ENCODE results near the gene RHOH.

Gene RHOH

GRCh38 chr4:40152637-40153036, 44.2 kb upstream of the RHOH start:
- no peak for TF ChIP-seq EZH2phosphoT487 (IDR thresholded peaks at IDR 0.05; ENCODE audit: borderline replicate concordance, low read length)
- Histone ChIP-seq H3K36me3 (ENCODE audit: control insufficient read depth, low read length) (peaks cover 21% of the 10 kb centered on the region), H3F3A (ENCODE audit: control insufficient read depth, insufficient read depth) (peaks cover 35% of the 10 kb centered on the region), H3K27me3 (ENCODE audit: control insufficient read depth, low read length) (no peaks in the 10 kb centered on the region), H3K4me1 (ENCODE audit: control insufficient read depth, low read length) (peaks cover 67% of the 10 kb centered on the region), H3K4me3 (ENCODE audit: low read length) (peak overlapping the region; percentile 60), H3K27ac (ENCODE audit: low read depth, low read length) (peak overlapping the region; percentile 96), H3K4me2 (ENCODE audit: low read length) (peak overlapping the region; percentile 77), H4K20me1 (ENCODE audit: control insufficient read depth, insufficient read depth, low read depth, low read length) (no peaks in the 10 kb centered on the region), H3K9me2 (replicated peaks; ENCODE audit: control insufficient read depth, low read length) (no peaks in the 10 kb centered on the region), H3K9me3 (ENCODE audit: control insufficient read depth, insufficient read depth, low read length) (peaks cover 5% of the 10 kb centered on the region; the same call in 1 of the 2 replicates), H3K79me2 (ENCODE audit: control insufficient read depth, low read length) (peaks cover 55% of the 10 kb centered on the region)

- H3K79me2 ChIP-seq (ENCODE audit: control insufficient read depth, low read length), result peaks cover 34% of the 10 kb centered on the region
- H4K20me1 ChIP-seq (ENCODE audit: control insufficient read depth, insufficient read depth, low read depth, low read length), result no peaks in the 10 kb centered on the region
- peaks cover 9% of the 10 kb centered on the region for H3F3A ChIP-seq (ENCODE audit: control insufficient read depth, insufficient read depth)
- TF ChIP-seq EZH2phosphoT487 (IDR thresholded peaks at IDR 0.05; ENCODE audit: borderline replicate concordance, low read length) (no peak), CTCF (IDR thresholded peaks at IDR 0.05; ENCODE audit: low read depth, low read length, poor library complexity, severe bottlenecking) (no peak)
- no peak overlapping the region for H3K4me3 ChIP-seq (ENCODE audit: low read length)
- no peaks in the 10 kb centered on the region for H3K9me2 ChIP-seq (replicated peaks; ENCODE audit: control insufficient read depth, low read length)
- H3K4me2 ChIP-seq (ENCODE audit: low read length), result no peak overlapping the region
- no peaks in the 10 kb centered on the region for H3K9me3 ChIP-seq (ENCODE audit: control insufficient read depth, insufficient read depth, low read length)
- peaks cover 38% of the 10 kb centered on the region for H3K4me1 ChIP-seq (ENCODE audit: control insufficient read depth, low read length)
- peaks cover 24% of the 10 kb centered on the region for H3K36me3 ChIP-seq (ENCODE audit: control insufficient read depth, low read length)
- no peak overlapping the region for H3K27ac ChIP-seq (ENCODE audit: low read depth, low read length)
- H3K27me3 ChIP-seq (ENCODE audit: control insufficient read depth, low read length), result no peaks in the 10 kb centered on the region
Measured at GRCh38 chr4:40157436-40157835, 39.4 kb upstream of the RHOH start.

GRCh38 chr4:40160258-40160657, 36.6 kb upstream of the RHOH start:
- H4K20me1 ChIP-seq (ENCODE audit: control insufficient read depth, insufficient read depth, low read depth, low read length), result no peaks in the 10 kb centered on the region
- H3K4me2 ChIP-seq (ENCODE audit: low read length), result no peak overlapping the region
- no peaks in the 10 kb centered on the region for H3K9me3 ChIP-seq (ENCODE audit: control insufficient read depth, insufficient read depth, low read length)
- H3F3A ChIP-seq (ENCODE audit: control insufficient read depth, insufficient read depth), result peaks cover 7% of the 10 kb centered on the region; the same call in 1 of the 2 replicates
- no peak overlapping the region for H3K27ac ChIP-seq (ENCODE audit: low read depth, low read length)
- H3K36me3 ChIP-seq (ENCODE audit: control insufficient read depth, low read length), result peaks cover 15% of the 10 kb centered on the region
- H3K9me2 ChIP-seq (replicated peaks; ENCODE audit: control insufficient read depth, low read length), result no peaks in the 10 kb centered on the region
- no peak overlapping the region for H3K4me3 ChIP-seq (ENCODE audit: low read length)
- H3K4me1 ChIP-seq (ENCODE audit: control insufficient read depth, low read length), result peaks cover 14% of the 10 kb centered on the region
- H3K79me2 ChIP-seq (ENCODE audit: control insufficient read depth, low read length), result peaks cover 11% of the 10 kb centered on the region
- TF ChIP-seq CTCF (IDR thresholded peaks at IDR 0.05; ENCODE audit: low read depth, low read length, poor library complexity, severe bottlenecking), result no peak
- no peak for TF ChIP-seq EZH2phosphoT487 (IDR thresholded peaks at IDR 0.05; ENCODE audit: borderline replicate concordance, low read length)
- no peaks in the 10 kb centered on the region for H3K27me3 ChIP-seq (ENCODE audit: control insufficient read depth, low read length)

GRCh38 chr4:40164459-40164858, 32.4 kb upstream of the RHOH start:
- H3K4me3 ChIP-seq (ENCODE audit: low read length), result no peak overlapping the region
- no peak for TF ChIP-seq CTCF (IDR thresholded peaks at IDR 0.05; ENCODE audit: low read depth, low read length, poor library complexity, severe bottlenecking)
- no peaks in the 10 kb centered on the region for H3K4me1 ChIP-seq (ENCODE audit: control insufficient read depth, low read length)

More at GRCh38 chr4:40164459-40164858, 32.4 kb upstream of the RHOH start:
- H3K79me2 ChIP-seq (ENCODE audit: control insufficient read depth, low read length), result no peaks in the 10 kb centered on the region
- peaks cover 9% of the 10 kb centered on the region; the same call in 1 of the 2 replicates for H3K9me3 ChIP-seq (ENCODE audit: control insufficient read depth, insufficient read depth, low read length)
- no peaks in the 10 kb centered on the region for H4K20me1 ChIP-seq (ENCODE audit: control insufficient read depth, insufficient read depth, low read depth, low read length)
- H3K36me3 ChIP-seq (ENCODE audit: control insufficient read depth, low read length), result peaks cover 13% of the 10 kb centered on the region
- no peaks in the 10 kb centered on the region for H3F3A ChIP-seq (ENCODE audit: control insufficient read depth, insufficient read depth)
- no peak overlapping the region for H3K4me2 ChIP-seq (ENCODE audit: low read length)
- H3K9me2 ChIP-seq (replicated peaks; ENCODE audit: control insufficient read depth, low read length), result no peaks in the 10 kb centered on the region
- H3K27me3 ChIP-seq (ENCODE audit: control insufficient read depth, low read length), result no peaks in the 10 kb centered on the region
- H3K27ac ChIP-seq (ENCODE audit: low read depth, low read length), result no peak overlapping the region

Measured in DOHH2 (cell line).